ENCODE data around the gene PLPPR3.
"Not testable (repeated sequence)": the region's sequence is repeated elsewhere in the genome, so short reads cannot be mapped to it uniquely, and the experiment has no call there.

Gene PLPPR3

GRCh38 chr19:843180-843835 lies 21.6 kb upstream of the PLPPR3 start:
- ATAC-seq, result peak; percentile 50
- TF ChIP-seq ZNF8 (CRISPR knock-in tag; IDR thresholded peaks at IDR 0.05) (no peak), CSDC2 (CRISPR knock-in tag; IDR thresholded peaks at IDR 0.05) (no peak)

- not testable (repeated sequence) for ATAC-seq
Observed at GRCh38 chr19:842802-843179, 21.0 kb upstream of the PLPPR3 start.

- TF ChIP-seq SNAI2 (CRISPR knock-in tag; IDR thresholded peaks at IDR 0.05) (no peak), PATZ1 (CRISPR knock-in tag; IDR thresholded peaks at IDR 0.05; ENCODE audit: borderline replicate concordance) (no peak), ZNF8 (CRISPR knock-in tag; IDR thresholded peaks at IDR 0.05) (no peak), BACH2 (CRISPR knock-in tag; IDR thresholded peaks at IDR 0.05; ENCODE audit: borderline replicate concordance) (no peak), TCF4 (CRISPR knock-in tag; IDR thresholded peaks at IDR 0.05; ENCODE audit: borderline replicate concordance) (no peak), ZNF70 (CRISPR knock-in tag; IDR thresholded peaks at IDR 0.05) (no peak), RARB (CRISPR knock-in tag; IDR thresholded peaks at IDR 0.05) (no peak), ZNF565 (CRISPR knock-in tag; conservative IDR thresholded peaks at IDR 0.05; ENCODE audit: low read depth) (no peak), OSR1 (CRISPR knock-in tag; IDR thresholded peaks at IDR 0.05) (no peak), PPARA (CRISPR knock-in tag; IDR thresholded peaks at IDR 0.05; ENCODE audit: borderline replicate concordance) (no peak), ESRRG (CRISPR knock-in tag; IDR thresholded peaks at IDR 0.05) (no peak), POU6F1 (CRISPR knock-in tag; IDR thresholded peaks at IDR 0.05; ENCODE audit: borderline replicate concordance, low read depth) (no peak), TOX (CRISPR knock-in tag; IDR thresholded peaks at IDR 0.05; ENCODE audit: borderline replicate concordance) (no peak), CSRNP3 (CRISPR knock-in tag; IDR thresholded peaks at IDR 0.05) (no peak), ARNTL (CRISPR knock-in tag; IDR thresholded peaks at IDR 0.05; ENCODE audit: borderline replicate concordance, low read depth) (no peak), GLIS3 (CRISPR knock-in tag; IDR thresholded peaks at IDR 0.05) (no peak), ZC3H10 (CRISPR knock-in tag; IDR thresholded peaks at IDR 0.05) (no peak)
Observed at GRCh38 chr19:840519-841206, 18.9 kb upstream of the PLPPR3 start, which contains the start of gene PRTN3. PRTN3 (plus strand) TSS chr19:840999; CDS start chr19:841009, 10 bp downstream.

GRCh38 chr19:835210-835810 lies 13.6 kb upstream of the PLPPR3 start:
- TF ChIP-seq ESRRG (CRISPR knock-in tag; IDR thresholded peaks at IDR 0.05), result no peak
- TF ChIP-seq OSR1 (CRISPR knock-in tag; IDR thresholded peaks at IDR 0.05), result no peak
- TF ChIP-seq ZFP3 (CRISPR knock-in tag; IDR thresholded peaks at IDR 0.05), result no peak
- no peak for TF ChIP-seq TSHZ2 (CRISPR knock-in tag; IDR thresholded peaks at IDR 0.05)
- TF ChIP-seq PPARA (CRISPR knock-in tag; IDR thresholded peaks at IDR 0.05; ENCODE audit: borderline replicate concordance), result no peak
- TF ChIP-seq CREB5 (CRISPR knock-in tag; IDR thresholded peaks at IDR 0.05; ENCODE audit: low read depth), result no peak
- no peak for TF ChIP-seq RARB (CRISPR knock-in tag; IDR thresholded peaks at IDR 0.05)
- TF ChIP-seq ZNF70 (CRISPR knock-in tag; IDR thresholded peaks at IDR 0.05), result no peak
- TF ChIP-seq CSRNP3 (CRISPR knock-in tag; IDR thresholded peaks at IDR 0.05), result no peak
- TF ChIP-seq TOX (CRISPR knock-in tag; IDR thresholded peaks at IDR 0.05; ENCODE audit: borderline replicate concordance), result no peak
- TF ChIP-seq ARNTL (CRISPR knock-in tag; IDR thresholded peaks at IDR 0.05; ENCODE audit: borderline replicate concordance, low read depth), result no peak
- no peak for TF ChIP-seq ZNF565 (CRISPR knock-in tag; conservative IDR thresholded peaks at IDR 0.05; ENCODE audit: low read depth)
- no peak; the same call in 2 of the 3 replicates for ATAC-seq

More at GRCh38 chr19:840519-841206, 18.9 kb upstream of the PLPPR3 start, which contains the start of gene PRTN3:
- no peak for ATAC-seq

Measured in SK-N-SH treated with all-trans-retinoic acid at 6 μM for 48 hours (cell line).